Activated CD8-positive, alpha-beta T cell treated with anti-CD3 and anti-CD28 coated beads for 36 hours (primary cell): ENCODE data around the gene ADAT1. TPM values are rescaled to one million over a fixed set of nuclear protein-coding genes. Genes with fewer than 3 reads are reported as not detected.

Experiments
- ATAC-seq: fragments of 200-7000 bp; cut with Tn5 transposase; one replicate; pipeline ENCODE4 v1.10.0; 2021; ENCODE audit warnings: mild to moderate bottlenecking, moderate library complexity
- CTCF ChIA-PET: fragments of 350-600 bp; sonication (Branson Sonifier 250); formaldehyde crosslinking; loops from one replicate; lab custom pipeline; 2021; ENCODE audit warnings: antibody characterized with exemption; lab: Charles Lee
- POLR2A ChIA-PET: fragments of 350-600 bp; sonication (Branson Sonifier 250); formaldehyde crosslinking; loops from one replicate; lab custom pipeline; 2021; ENCODE audit warnings: antibody characterized with exemption; lab: Charles Lee
- DNase-seq: peaks from one replicate; pipeline ENCODE4 v3.0.0-alpha.2; 2020
- H3K27ac Mint-ChIP-seq: one replicate; pipeline ENCODE4 v1.8.0; 2021; ENCODE audit warnings: mild to moderate bottlenecking, mixed read lengths
- H3K27me3 Mint-ChIP-seq: one replicate; pipeline ENCODE4 v1.8.0; 2021; ENCODE audit warnings: mixed read lengths
- H3K36me3 Mint-ChIP-seq: one replicate; pipeline ENCODE4 v1.8.0; 2021; ENCODE audit warnings: low read depth, mixed read lengths
- H3K4me1 Mint-ChIP-seq: one replicate; pipeline ENCODE4 v1.8.0; 2021; ENCODE audit warnings: low read depth, mixed read lengths
- H3K4me3 Mint-ChIP-seq: one replicate; pipeline ENCODE4 v1.8.0; 2021; ENCODE audit warnings: mild to moderate bottlenecking, moderate library complexity, mixed read lengths
- H3K9me3 Mint-ChIP-seq: one replicate; pipeline ENCODE4 v1.8.0; 2021; ENCODE audit warnings: mixed read lengths
- CTCF ChIP-seq: fragments of 200-600 bp; IDR thresholded peaks from one replicate; pipeline ENCODE4 v1.8.0; 2022; ENCODE audit warnings: antibody characterized with exemption, mild to moderate bottlenecking
- intact Hi-C: fragments of 100-400 bp; cut with micrococcal nuclease; formaldehyde crosslinking; loops from one replicate; pipeline ENCODE4 v1.10.0; 2022
- total RNA-seq, 2 experiments: library from RNA; stranded (reverse); gene quantifications; one replicate each; pipeline ENCODE4 v1.2.3, GENCODE V29; 2021

ADAT1 gene
- total RNA-seq, 2 experiments from 2014 or later = 41.7 to 43.6 TPM

GRCh38 chr16:75647112-75647491 lies 24.0 kb upstream of the ADAT1 start:
- H3K36me3 Mint-ChIP-seq = peaks cover 66% of the 10 kb centered on the region
- TF ChIP-seq CTCF = no peak
- no peaks in the 10 kb centered on the region for H3K27me3 Mint-ChIP-seq
- H3K27ac Mint-ChIP-seq = peak overlapping the region; percentile 91
- H3K4me1 Mint-ChIP-seq = peaks cover 49% of the 10 kb centered on the region
- ATAC-seq (peak; percentile 10), DNase-seq (no peak)
- peak overlapping the region; percentile 84 for H3K4me3 Mint-ChIP-seq
- POLR2A ChIA-PET = interaction anchor here (0.8 to 4.8 kb wide), 15 partner anchors 9 to 1544 kb away, joined by 3 to 50 read pairs (median 7); partner anchors contain the start of genes ADAT1, CFDP1, MON1B and TMEM170A
- no peaks in the 10 kb centered on the region for H3K9me3 Mint-ChIP-seq
- CTCF ChIA-PET = interaction anchor here (1.0 to 5.2 kb wide), 8 partner anchors 9 to 214 kb away, joined by 3 to 20 read pairs (median 5); partner anchors contain the start of genes ADAT1, CFDP1 and GABARAPL2
- intact Hi-C loops = loop anchor here (5.0 kb wide), 1 partner anchor 115 kb away; no protein-coding TSS in a partner anchor

- Mint-ChIP-seq H3K9me3 (no peaks in the 10 kb centered on the region), H3K4me3 (peak overlapping the region; percentile 61), H3K27ac (peak overlapping the region; percentile 82), H3K36me3 (peaks cover 70% of the 10 kb centered on the region), H3K27me3 (no peaks in the 10 kb centered on the region), H3K4me1 (peaks cover 38% of the 10 kb centered on the region)
- intact Hi-C loops = loop anchor here (5.0 kb wide), 1 partner anchor 118 kb away; no protein-coding TSS in a partner anchor
- no peak for ATAC-seq
- no peak for DNase-seq
- ChIA-PET POLR2A (interaction anchor here (0.6 to 6.9 kb wide), 4 partner anchors 8 to 81 kb away, joined by 3 to 67 read pairs (median 12); no protein-coding TSS in a partner anchor), CTCF (interaction anchor here (1.0 kb wide), 1 partner anchor 13 kb away, joined by 3 read pairs; no protein-coding TSS in a partner anchor)
- TF ChIP-seq CTCF = no peak
Measured at GRCh38 chr16:75644240-75645012, 21.3 kb upstream of the ADAT1 start.

GRCh38 chr16:75640598-75640997 lies 17.5 kb upstream of the ADAT1 start:
- ChIA-PET POLR2A (interaction anchor here (6.9 kb wide), 1 partner anchor 11 kb away, joined by 67 read pairs; no protein-coding TSS in a partner anchor), CTCF (no interaction called here)
- DNase-seq (no peak), ATAC-seq (no peak)
- Mint-ChIP-seq H3K9me3 (no peaks in the 10 kb centered on the region), H3K36me3 (peaks cover 77% of the 10 kb centered on the region), H3K27me3 (no peaks in the 10 kb centered on the region), H3K4me3 (no peak overlapping the region), H3K27ac (peak overlapping the region; percentile 70), H3K4me1 (peaks cover 44% of the 10 kb centered on the region)
- intact Hi-C loops = no loop called here
- TF ChIP-seq CTCF = no peak

- H3K4me1 Mint-ChIP-seq = peaks cover 8% of the 10 kb centered on the region
- no peaks in the 10 kb centered on the region for H3K9me3 Mint-ChIP-seq
- no peak overlapping the region for H3K4me3 Mint-ChIP-seq
- no peaks in the 10 kb centered on the region for H3K27me3 Mint-ChIP-seq
- intact Hi-C loops = no loop called here
- no peak for DNase-seq
- peaks cover 67% of the 10 kb centered on the region for H3K36me3 Mint-ChIP-seq
- no peak for ATAC-seq
- ChIA-PET CTCF (interaction anchor here (1.6 kb wide), 1 partner anchor 170 kb away, joined by 5 read pairs; no protein-coding TSS in a partner anchor), POLR2A (interaction anchor here (0.7 to 3.8 kb wide), 3 partner anchors 8 to 13 kb away, joined by 3 to 21 read pairs (median 4); partner anchors contain the start of genes KARS1 and TERF2IP)
- no peak for TF ChIP-seq CTCF
- H3K27ac Mint-ChIP-seq = peak overlapping the region; percentile 36
Measured at GRCh38 chr16:75635036-75635435, 12.0 kb upstream of the ADAT1 start.
